Mesenchymal stem cell (in vitro differentiated cells and primary cell): ENCODE data around the gene RPL35A.
"Not testable (repeated sequence)": the region's sequence is repeated elsewhere in the genome, so short reads cannot be mapped to it uniquely, and the experiment has no call there.

Experiments
- DNase-seq: peaks from one replicate; pipeline ENCODE4 v3.0.0-alpha.2; 2013
- H2AFZ ChIP-seq: one replicate; pipeline ENCODE4 v1.6.1; 2013; ENCODE audit warnings: low read depth, mild to moderate bottlenecking, control low read depth, inconsistent platforms, low read length, moderate library complexity
- H2AK5ac ChIP-seq: 2 replicates; pipeline ENCODE4 v1.6.1; 2013; ENCODE audit warnings: low read length, moderate library complexity, mild to moderate bottlenecking, inconsistent platforms; ENCODE audit not compliant: severe bottlenecking
- H2BK120ac ChIP-seq: one replicate; pipeline ENCODE4 v1.6.1; 2013; ENCODE audit warnings: low read depth, mild to moderate bottlenecking, inconsistent platforms, low read length, moderate library complexity
- H2BK12ac ChIP-seq, 2 experiments: one replicate each; pipeline ENCODE4 v1.6.1; 2013; ENCODE audit warnings: inconsistent platforms in 2 of 2, low read length in 2 of 2, mild to moderate bottlenecking in 2 of 2, moderate library complexity in 2 of 2, control low read depth in 1 of 2
- H2BK15ac ChIP-seq: one replicate; pipeline ENCODE4 v1.6.1; 2013; ENCODE audit warnings: mild to moderate bottlenecking, low read depth, inconsistent platforms; ENCODE audit not compliant: poor library complexity, severe bottlenecking
- H2BK5ac ChIP-seq: 2 replicates; pipeline ENCODE4 v1.6.1; 2013; ENCODE audit warnings: low read depth, mild to moderate bottlenecking, low read length, control low read depth, inconsistent platforms; ENCODE audit not compliant: poor library complexity, severe bottlenecking
- H3K14ac ChIP-seq, 2 experiments: one replicate each; pipeline ENCODE4 v1.6.1; 2013; ENCODE audit warnings: inconsistent platforms in 2 of 2, low read length in 2 of 2, control low read depth in 1 of 2, mild to moderate bottlenecking in 1 of 2, moderate library complexity in 1 of 2
- H3K18ac ChIP-seq, 2 experiments: one replicate each; pipeline ENCODE4 v1.6.1; 2013; ENCODE audit warnings: inconsistent platforms in 2 of 2, low read length in 2 of 2, control low read depth in 1 of 2, low read depth in 1 of 2, mild to moderate bottlenecking in 1 of 2
- H3K23ac ChIP-seq, 2 experiments: one replicate each; pipeline ENCODE4 v1.6.1; 2013; ENCODE audit warnings: inconsistent platforms in 2 of 2, low read length in 2 of 2, mild to moderate bottlenecking in 2 of 2, moderate library complexity in 2 of 2, control low read depth in 1 of 2
- H3K27ac ChIP-seq: 2 replicates; pipeline ENCODE4 v1.5.1; 2013; ENCODE audit warnings: mild to moderate bottlenecking, moderate library complexity, low read length, control low read depth, inconsistent platforms; ENCODE audit not compliant: poor library complexity, severe bottlenecking
- H3K27me3 ChIP-seq, 2 experiments: 2 replicates each; pipeline versions ENCODE4 v1.6.1 to v1.7.0; 2013; ENCODE audit warnings: low read length in 2 of 2, mild to moderate bottlenecking in 2 of 2, moderate library complexity in 2 of 2, control low read depth in 1 of 2, inconsistent platforms in 1 of 2; ENCODE audit not compliant: control insufficient read depth in 1 of 2, insufficient read depth in 1 of 2
- H3K36me3 ChIP-seq, 2 experiments: 2 replicates each; pipeline versions ENCODE4 v1.6.1 to v1.7.0; 2013; ENCODE audit warnings: low read length in 2 of 2, control low read depth in 1 of 2, inconsistent platforms in 1 of 2, low read depth in 1 of 2, mild to moderate bottlenecking in 1 of 2; ENCODE audit not compliant: insufficient read depth in 2 of 2, control insufficient read depth in 1 of 2
- H3K4ac ChIP-seq, 2 experiments: one replicate each; pipeline ENCODE4 v1.6.1; 2013; ENCODE audit warnings: inconsistent platforms in 2 of 2, low read length in 2 of 2, mild to moderate bottlenecking in 2 of 2, moderate library complexity in 2 of 2, control low read depth in 1 of 2, low read depth in 1 of 2
- H3K4me1 ChIP-seq: 2 replicates; pipeline ENCODE4 v1.6.1; 2013; ENCODE audit warnings: low read depth, low read length, control low read depth; ENCODE audit not compliant: control insufficient read depth, insufficient read depth
- H3K4me2 ChIP-seq: 2 replicates; pipeline ENCODE4 v1.6.1; 2013; ENCODE audit warnings: low read length, mild to moderate bottlenecking, inconsistent platforms; ENCODE audit not compliant: poor library complexity, severe bottlenecking
- H3K4me3 ChIP-seq, 2 experiments: 2 replicates each; pipeline versions ENCODE4 v1.5.1 to v1.7.0; 2013; ENCODE audit warnings: low read length in 2 of 2, mild to moderate bottlenecking in 2 of 2, control low read depth in 1 of 2, low read depth in 1 of 2; ENCODE audit not compliant: insufficient read depth in 1 of 2
- H3K79me1 ChIP-seq: replicated peaks from 2 replicates; pipeline ENCODE4 v1.6.1; 2013; ENCODE audit warnings: mild to moderate bottlenecking, control low read depth, low read length, inconsistent platforms; ENCODE audit not compliant: poor library complexity, severe bottlenecking
- H3K9ac ChIP-seq: 2 replicates; pipeline ENCODE4 v1.7.0; 2013; ENCODE audit warnings: mild to moderate bottlenecking, low read length, moderate library complexity
- H3K9me3 ChIP-seq: 2 replicates; pipeline ENCODE4 v1.7.0; 2013; ENCODE audit warnings: mild to moderate bottlenecking, low read length; ENCODE audit not compliant: control insufficient read depth
- H4K8ac ChIP-seq: one replicate; pipeline ENCODE4 v1.6.1; 2013; ENCODE audit warnings: inconsistent platforms, mild to moderate bottlenecking, low read length, moderate library complexity
- H4K91ac ChIP-seq: one replicate; pipeline ENCODE4 v1.6.1; 2013; ENCODE audit warnings: mild to moderate bottlenecking, low read length, inconsistent platforms
- WGBS: methylation state at CpG from one replicate; pipeline ENCODE4 v1.1.7; 2013; ENCODE audit warnings: mixed read lengths; 5-methylcytosine and 5-hydroxymethylcytosine counted together

The RPL35A gene

GRCh38 chr3:197913641-197914380, 36.2 kb upstream of the RPL35A start:
- no peaks in the 10 kb centered on the region for H3K79me1 ChIP-seq
- no peak overlapping the region for H2AFZ ChIP-seq
- no peak overlapping the region for H2AK5ac ChIP-seq
- H3K9ac ChIP-seq = no peak overlapping the region
- H3K18ac ChIP-seq = no peak overlapping the region
- WGBS = 98% methylated on average over 12 of the region's 12 CpGs
- no peaks in the 10 kb centered on the region for H3K9me3 ChIP-seq
- no peak overlapping the region for H2BK120ac ChIP-seq
- H4K8ac ChIP-seq = no peak overlapping the region
- no peak overlapping the region for H2BK15ac ChIP-seq
- no peak overlapping the region for H2BK12ac ChIP-seq
- H3K36me3 ChIP-seq = peaks cover 0 to 6% of the 10 kb centered on the region in 2 experiments
- no peak overlapping the region for H3K4me2 ChIP-seq
- no peak overlapping the region for H3K27ac ChIP-seq
- H3K4me1 ChIP-seq = no peaks in the 10 kb centered on the region
- H3K4me3 ChIP-seq = no peak overlapping the region
- no peak overlapping the region for H3K23ac ChIP-seq
- H4K91ac ChIP-seq = no peak overlapping the region
- DNase-seq = no peak
- H3K4ac ChIP-seq = no peak overlapping the region
- no peak overlapping the region for H3K14ac ChIP-seq
- no peaks in the 10 kb centered on the region for H3K27me3 ChIP-seq
- no peak overlapping the region for H2BK5ac ChIP-seq

GRCh38 chr3:197921429-197922275, 28.3 kb upstream of the RPL35A start:
- H3K4me1 ChIP-seq, H3K27ac ChIP-seq, H3K79me1 ChIP-seq, H3K23ac ChIP-seq, H3K14ac ChIP-seq, H3K9ac ChIP-seq, H2BK12ac ChIP-seq, H4K8ac ChIP-seq, H3K4me2 ChIP-seq, H2AK5ac ChIP-seq, H3K4ac ChIP-seq, H3K4me3 ChIP-seq, DNase-seq, H3K18ac ChIP-seq, H2BK5ac ChIP-seq, H3K9me3 ChIP-seq, H2BK15ac ChIP-seq, H3K27me3 ChIP-seq, H2BK120ac ChIP-seq, H4K91ac ChIP-seq, H2AFZ ChIP-seq: not testable (repeated sequence)
- peaks cover 0 to 14% of the 10 kb centered on the region in 2 experiments for H3K36me3 ChIP-seq
- 87% methylated on average over 18 of the region's 24 CpGs for WGBS

GRCh38 chr3:197926418-197926817, 23.6 kb upstream of the RPL35A start:
- H2BK12ac ChIP-seq = no peak overlapping the region
- no peak overlapping the region for H2BK5ac ChIP-seq
- H3K4me1 ChIP-seq = no peaks in the 10 kb centered on the region
- DNase-seq = no peak
- peaks cover 4 to 17% of the 10 kb centered on the region in 2 experiments for H3K36me3 ChIP-seq
- H3K27me3 ChIP-seq = no peaks in the 10 kb centered on the region
- 82% methylated on average over 7 of the region's 7 CpGs for WGBS
- no peak overlapping the region for H3K4ac ChIP-seq
- no peaks in the 10 kb centered on the region for H3K79me1 ChIP-seq
- no peak overlapping the region for H2BK15ac ChIP-seq
- H2AK5ac ChIP-seq = no peak overlapping the region
- H2AFZ ChIP-seq = no peak overlapping the region
- no peak overlapping the region for H3K14ac ChIP-seq
- H3K23ac ChIP-seq = no peak overlapping the region
- no peak overlapping the region for H2BK120ac ChIP-seq
- H4K91ac ChIP-seq = no peak overlapping the region
- H3K27ac ChIP-seq = no peak overlapping the region
- H3K4me3 ChIP-seq = no peak overlapping the region
- H3K18ac ChIP-seq = no peak overlapping the region
- no peaks in the 10 kb centered on the region for H3K9me3 ChIP-seq
- H3K4me2 ChIP-seq = no peak overlapping the region
- H3K9ac ChIP-seq = no peak overlapping the region
- no peak overlapping the region for H4K8ac ChIP-seq

GRCh38 chr3:197927578-197927977, 22.4 kb upstream of the RPL35A start:
- H2AK5ac ChIP-seq, H3K4me3 ChIP-seq, H3K27me3 ChIP-seq, DNase-seq, H3K9me3 ChIP-seq, H3K79me1 ChIP-seq, H3K27ac ChIP-seq, H3K4me2 ChIP-seq, H3K9ac ChIP-seq, H3K4me1 ChIP-seq, H3K14ac ChIP-seq, H4K8ac ChIP-seq, H2BK120ac ChIP-seq, H2BK12ac ChIP-seq, H3K23ac ChIP-seq, H2AFZ ChIP-seq, H2BK15ac ChIP-seq, H3K4ac ChIP-seq, H2BK5ac ChIP-seq, H3K18ac ChIP-seq, H4K91ac ChIP-seq: not testable (repeated sequence)
- peaks cover 4 to 16% of the 10 kb centered on the region in 2 experiments for H3K36me3 ChIP-seq
- 100% methylated on average over 1 of the region's 3 CpGs for WGBS
